HepG2 (cell line): ENCODE results near the gene DDX23. TPM values are rescaled to one million over a fixed set of nuclear protein-coding genes. Genes with fewer than 3 reads are reported as not detected.

Source experiments
- ARID3A ChIP-seq: IDR thresholded peaks from 2 replicates; pipeline ENCODE4 v1.6.1; 2012; ENCODE audit warnings: low read depth, low read length, improper control_type of control experiment
- ATM ChIP-seq: fragments of 450-650 bp; IDR thresholded peaks from 2 replicates; pipeline ENCODE4 v1.7.1; 2017; ENCODE audit warnings: mild to moderate bottlenecking, borderline replicate concordance
- FOXP4 ChIP-seq: sonication (generic); formaldehyde crosslinking; IDR thresholded peaks from 2 replicates; pipeline ENCODE4 v1.4.0; 2020; ENCODE audit warnings: missing genetic modification reagents
- GPN1 ChIP-seq: sonication (generic); formaldehyde crosslinking; IDR thresholded peaks from 2 replicates; pipeline ENCODE4 v1.5.1; 2020; ENCODE audit warnings: missing genetic modification reagents, borderline replicate concordance
- HMG20A ChIP-seq: IDR thresholded peaks from 2 replicates; pipeline ENCODE4 v1.6.1; 2016; ENCODE audit warnings: borderline replicate concordance
- KDM6A ChIP-seq: IDR thresholded peaks from 2 replicates; pipeline ENCODE4 v1.6.1; 2016; ENCODE audit warnings: low read depth
- MAX ChIP-seq: IDR thresholded peaks from 2 replicates; pipeline ENCODE4 v1.6.1; 2012; ENCODE audit warnings: inconsistent platforms
- MBNL3 ChIP-seq: fragments of 250-450 bp; sonication (Bioruptor Pico); conservative IDR thresholded peaks from 2 replicates; pipeline ENCODE4 v1.8.0; 2022; ENCODE audit warnings: mild to moderate bottlenecking, inconsistent platforms
- MLXIP ChIP-seq: sonication (generic); formaldehyde crosslinking; IDR thresholded peaks from 2 replicates; pipeline ENCODE4 v1.9.0; 2021; ENCODE audit warnings: missing genetic modification reagents, borderline replicate concordance
- MXD1 ChIP-seq: sonication (generic); formaldehyde crosslinking; IDR thresholded peaks from 2 replicates; pipeline ENCODE4 v1.4.0; 2020; ENCODE audit warnings: mild to moderate bottlenecking, missing genetic modification reagents
- NCOA2 ChIP-seq: sonication (generic); formaldehyde crosslinking; IDR thresholded peaks from 2 replicates; pipeline ENCODE4 v1.8.0; 2022; ENCODE audit warnings: inconsistent platforms
- NR2C2 ChIP-seq: sonication (generic); formaldehyde crosslinking; IDR thresholded peaks from 2 replicates; pipeline ENCODE4 v1.4.0; 2020; ENCODE audit warnings: missing genetic modification reagents, mild to moderate bottlenecking, moderate library complexity, borderline replicate concordance
- NR2F6 ChIP-seq, 2 experiments: IDR thresholded peaks; 2 replicates each; pipeline ENCODE4 v1.6.1; 2016; ENCODE audit warnings: antibody characterized with exemption in 1 of 2, mild to moderate bottlenecking in 1 of 2
- PHF21A ChIP-seq: sonication (generic); formaldehyde crosslinking; IDR thresholded peaks from 2 replicates; pipeline ENCODE4 v1.5.0; 2020; ENCODE audit warnings: mild to moderate bottlenecking, missing genetic modification reagents
- PHF5A ChIP-seq: IDR thresholded peaks from one replicate; pipeline ENCODE4 v1.6.1; 2018; ENCODE audit warnings: low read depth, missing genetic modification reagents; ENCODE audit not compliant: unreplicated experiment
- RFX5 ChIP-seq: IDR thresholded peaks from 2 replicates; pipeline ENCODE4 v1.6.1; 2011; ENCODE audit warnings: low read depth, low read length, improper control_type of control experiment
- SOX13 ChIP-seq, 3 experiments: fragments of 450-650 bp in 1 of 3; sonication (generic) in 1 of 3; formaldehyde crosslinking in 1 of 3; IDR thresholded peaks in 2 of 3; conservative IDR thresholded peaks in 1 of 3; 2 replicates each; pipeline versions ENCODE4 v1.5.0 to v1.6.1; 2016 to 2020; ENCODE audit warnings: antibody characterized with exemption in 1 of 3, mild to moderate bottlenecking in 1 of 3, missing compliant biosample characterization in 1 of 3, missing genetic modification reagents in 1 of 3, moderate library complexity in 1 of 3
- SRF ChIP-seq: IDR thresholded peaks from 2 replicates; pipeline ENCODE4 v1.6.1; 2011; ENCODE audit warnings: mild to moderate bottlenecking, low read depth, low read length, moderate library complexity
- ZNF235 ChIP-seq: sonication (generic); formaldehyde crosslinking; IDR thresholded peaks from 2 replicates; pipeline ENCODE4 v1.8.1; 2023; ENCODE audit warnings: mild to moderate bottlenecking, missing genetic modification reagents, borderline replicate concordance
- ZNF580 ChIP-seq: IDR thresholded peaks from 2 replicates; pipeline ENCODE4 v1.6.1; 2016; ENCODE audit warnings: low read depth, borderline replicate concordance
- ZNF615 ChIP-seq: sonication (generic); formaldehyde crosslinking; IDR thresholded peaks from 2 replicates; pipeline ENCODE4 v1.5.0; 2020; ENCODE audit warnings: mild to moderate bottlenecking, missing genetic modification reagents, borderline replicate concordance
- ZNF83 ChIP-seq: sonication (generic); formaldehyde crosslinking; IDR thresholded peaks from 2 replicates; pipeline ENCODE4 v1.4.0; 2020; ENCODE audit warnings: missing genetic modification reagents, mild to moderate bottlenecking, borderline replicate concordance
- polyA plus RNA-seq, 8 experiments: library from polyadenylated mRNA; depleted of rRNA in 3 of 8; stranded (reverse) in 7 of 8; unstranded in 1 of 8; fragments of >200 nt; fragmentation: Illumina TruSeq in 4 of 8; extraction: Trizol in 4 of 8; gene quantifications; 2 replicates each; pipeline versions ENCODE4 v1.2.1 to v1.2.3, GENCODE V29; 2011 to 2016; ENCODE audit warnings: low read depth in 4 of 8, missing spikeins in 1 of 8, mixed read lengths in 1 of 8; ENCODE audit not compliant: insufficient read depth in 1 of 8
- total RNA-seq, 5 experiments: library from RNA; depleted of rRNA; stranded (reverse); fragments of >200 nt; fragmentation: Illumina TruSeq; extraction: Trizol; gene quantifications; 2 replicates each; pipeline ENCODE4 v1.2.3, GENCODE V29; 2016; ENCODE audit warnings: low read depth in 1 of 5

Gene DDX23
- total and polyA plus RNA-seq, 2 of the 13 experiments (the other 11 are each of a cell fraction or from before 2014, with no cell fraction given): 35.7 to 90.0 TPM

GRCh38 chr12:48810903-48811431, 41.0 kb downstream of the DDX23 start (continued):
- TF ChIP-seq FOXP4 (CRISPR knock-in tag) (0 out of 2 replicates have a peak, but pooled peaks have one; percentile 6), KDM6A (CRISPR knock-in tag) (peak; percentile 54; the same call in 1 of the 2 replicates), SOX13 (IDR thresholded peaks at IDR 0.05) (no peak), SOX13 (CRISPR knock-in tag; conservative IDR thresholded peaks at IDR 0.05 in 1 of 2, IDR thresholded peaks at IDR 0.05 in 1 of 2) (peak in 1 of 2 experiments; percentile 21; a peak in 1 of 4 replicates), MAX (0 out of 2 replicates have a peak, but pooled peaks have one; percentile 19), ZNF83 (0 out of 2 replicates have a peak, but pooled peaks have one; percentile 28), PHF5A (CRISPR knock-in tag) (no peak), NR2C2 (CRISPR knock-in tag) (0 out of 2 replicates have a peak, but pooled peaks have one; percentile 15), MXD1 (CRISPR knock-in tag) (no peak), SRF (no peak), HMG20A (CRISPR knock-in tag) (0 out of 2 replicates have a peak, but pooled peaks have one; percentile 27), ARID3A (no peak), NR2F6 (IDR thresholded peaks at IDR 0.05) (peak; percentile 59), NR2F6 (CRISPR knock-in tag; IDR thresholded peaks at IDR 0.05) (peak; percentile 74; the same call in 1 of the 2 replicates), ZNF615 (CRISPR knock-in tag) (no peak), ATM (no peak), NCOA2 (CRISPR knock-in tag) (peak; percentile 73; the same call in 1 of the 2 replicates), PHF21A (CRISPR knock-in tag) (0 out of 2 replicates have a peak, but pooled peaks have one; percentile 26), MLXIP (CRISPR knock-in tag) (peak; percentile 58; the same call in 1 of the 2 replicates), ZNF580 (CRISPR knock-in tag) (0 out of 2 replicates have a peak, but pooled peaks have one; percentile 18), RFX5 (no peak), MBNL3 (CRISPR knock-in tag) (no peak), ZNF235 (CRISPR knock-in tag) (no peak), GPN1 (CRISPR knock-in tag) (no peak)
